ENCODE results near the gene SEC22C.

DNA sequence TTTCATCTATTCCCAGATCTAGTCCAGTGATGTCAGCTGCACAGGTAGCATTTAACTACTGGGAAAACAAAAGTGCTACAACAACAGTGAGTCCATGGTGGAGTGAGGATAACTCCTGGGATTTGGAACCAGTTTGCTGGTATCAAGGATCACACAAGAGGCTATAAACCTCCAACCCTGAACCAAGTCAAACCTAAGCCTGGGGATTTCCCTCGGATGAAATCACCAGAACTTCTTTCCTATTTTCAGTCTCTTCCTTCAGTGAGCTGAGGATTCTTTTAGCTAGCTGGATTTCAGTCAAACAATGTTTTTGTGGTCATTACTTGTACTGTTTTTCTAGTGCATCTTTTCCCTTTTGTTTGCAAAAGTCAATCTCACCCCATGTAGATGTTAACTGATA, 31.5 kb downstream of the SEC22C start:
- TF ChIP-seq CEBPB (IDR thresholded peaks at IDR 0.05; ENCODE audit: low read depth, low read length) = no peak
- TF ChIP-seq, protein P1, sequence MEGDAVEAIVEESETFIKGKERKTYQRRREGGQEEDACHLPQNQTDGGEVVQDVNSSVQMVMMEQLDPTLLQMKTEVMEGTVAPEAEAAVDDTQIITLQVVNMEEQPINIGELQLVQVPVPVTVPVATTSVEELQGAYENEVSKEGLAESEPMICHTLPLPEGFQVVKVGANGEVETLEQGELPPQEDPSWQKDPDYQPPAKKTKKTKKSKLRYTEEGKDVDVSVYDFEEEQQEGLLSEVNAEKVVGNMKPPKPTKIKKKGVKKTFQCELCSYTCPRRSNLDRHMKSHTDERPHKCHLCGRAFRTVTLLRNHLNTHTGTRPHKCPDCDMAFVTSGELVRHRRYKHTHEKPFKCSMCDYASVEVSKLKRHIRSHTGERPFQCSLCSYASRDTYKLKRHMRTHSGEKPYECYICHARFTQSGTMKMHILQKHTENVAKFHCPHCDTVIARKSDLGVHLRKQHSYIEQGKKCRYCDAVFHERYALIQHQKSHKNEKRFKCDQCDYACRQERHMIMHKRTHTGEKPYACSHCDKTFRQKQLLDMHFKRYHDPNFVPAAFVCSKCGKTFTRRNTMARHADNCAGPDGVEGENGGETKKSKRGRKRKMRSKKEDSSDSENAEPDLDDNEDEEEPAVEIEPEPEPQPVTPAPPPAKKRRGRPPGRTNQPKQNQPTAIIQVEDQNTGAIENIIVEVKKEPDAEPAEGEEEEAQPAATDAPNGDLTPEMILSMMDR (conservative IDR thresholded peaks at IDR 0.05; ENCODE audit: low read depth, low read length) = no peak

Data from IMR-90 (cell line).